Adipose tissue (tissue), 3 donors: ENCODE measurements around the gene USH1C. TPM values are rescaled to one million over a fixed set of nuclear protein-coding genes. Genes with fewer than 3 reads are reported as not detected.

Experiments used
- H3K27ac ChIP-seq: one replicate; pipeline ENCODE4 v1.5.1; 2013; ENCODE audit warnings: low read depth, low read length
- WGBS, 3 donors: extraction: QIAGEN DNeasy Blood & Tissue Kit; methylation state at CpG; one replicate each; pipeline ENCODE4 v1.1.7; 2013; 5-methylcytosine and 5-hydroxymethylcytosine counted together
- polyA plus RNA-seq, 3 donors: library from polyadenylated mRNA; stranded (reverse); fragments of 200-250 nt; gene quantifications; one replicate each; pipeline ENCODE4 v1.2.3, GENCODE V29; 2013
- donor health status: healthy with polysubstance abuse.
- donor health status: Bipolar disorder and iron deficiency.
- donor health status: healthy.

USH1C gene
- polyA plus RNA-seq, 3 donors = 0.67 to 1.8 (median 1.4) TPM

DNA sequence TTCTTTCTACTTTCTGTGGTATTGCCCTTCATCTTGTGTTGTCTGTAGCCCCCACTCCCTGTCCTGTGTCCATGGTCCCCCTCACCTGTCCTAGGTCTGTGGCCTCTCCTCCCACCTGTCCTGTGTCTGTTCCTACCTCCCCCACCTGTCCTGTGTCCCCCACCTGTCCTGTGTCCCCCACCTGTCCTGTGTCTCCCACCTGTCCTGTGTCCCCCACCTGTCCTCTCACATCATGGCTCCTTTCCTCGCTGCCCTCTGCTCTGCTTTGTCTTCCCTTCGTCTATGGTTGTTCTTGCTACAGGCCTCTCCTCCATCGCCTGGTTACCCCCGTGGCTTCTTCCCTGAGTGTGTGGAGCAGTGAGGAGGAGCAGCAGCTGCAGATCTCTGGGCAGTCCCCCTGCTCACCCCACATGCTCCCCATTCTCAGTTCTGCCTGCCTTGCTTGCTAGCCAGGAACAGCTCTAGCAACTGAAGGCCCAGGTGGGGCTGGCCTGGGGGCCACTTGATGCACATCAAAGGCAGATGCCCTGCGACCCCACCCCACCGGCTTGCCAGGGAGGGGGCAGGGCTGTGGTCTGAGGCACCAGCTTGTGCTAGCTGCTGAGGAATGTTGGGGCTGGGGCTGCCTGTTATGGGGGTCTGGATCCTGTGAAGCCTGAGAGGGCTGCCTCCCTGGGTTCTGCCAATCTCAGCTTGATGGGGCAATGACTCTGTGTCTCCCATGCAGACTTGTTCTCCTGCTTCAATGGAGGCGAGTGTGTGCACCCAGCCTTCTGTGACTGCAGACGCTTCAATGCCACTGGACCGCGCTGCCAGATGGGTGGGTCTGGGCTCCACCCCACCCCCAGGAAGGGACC lies 8.4 kb upstream of the USH1C start:
- WGBS, 3 donors = 85 to 86% (median 86%) methylated on average over 10 of the region's 10 CpGs
- no peak overlapping the region for H3K27ac ChIP-seq

DNA sequence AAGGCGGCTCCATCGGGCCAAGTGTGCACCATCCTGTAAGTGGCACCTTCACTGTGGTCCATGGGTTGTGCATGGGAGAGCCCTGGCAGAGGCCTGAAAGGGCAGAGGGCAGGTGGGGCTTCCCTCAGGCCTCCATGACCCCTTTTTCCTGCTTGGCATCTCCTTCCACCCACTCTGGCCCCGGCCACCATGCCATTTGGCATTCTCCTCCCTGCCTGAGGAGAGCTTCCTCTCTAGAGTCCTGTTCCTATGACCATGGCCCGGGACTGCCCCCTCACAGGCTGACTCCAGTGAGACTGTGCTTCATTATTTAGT lies 7.8 kb upstream of the USH1C start:
- no peak overlapping the region for H3K27ac ChIP-seq
- WGBS, 3 donors = 78 to 86% (median 85%) methylated on average over 4 of the region's 4 CpGs

DNA sequence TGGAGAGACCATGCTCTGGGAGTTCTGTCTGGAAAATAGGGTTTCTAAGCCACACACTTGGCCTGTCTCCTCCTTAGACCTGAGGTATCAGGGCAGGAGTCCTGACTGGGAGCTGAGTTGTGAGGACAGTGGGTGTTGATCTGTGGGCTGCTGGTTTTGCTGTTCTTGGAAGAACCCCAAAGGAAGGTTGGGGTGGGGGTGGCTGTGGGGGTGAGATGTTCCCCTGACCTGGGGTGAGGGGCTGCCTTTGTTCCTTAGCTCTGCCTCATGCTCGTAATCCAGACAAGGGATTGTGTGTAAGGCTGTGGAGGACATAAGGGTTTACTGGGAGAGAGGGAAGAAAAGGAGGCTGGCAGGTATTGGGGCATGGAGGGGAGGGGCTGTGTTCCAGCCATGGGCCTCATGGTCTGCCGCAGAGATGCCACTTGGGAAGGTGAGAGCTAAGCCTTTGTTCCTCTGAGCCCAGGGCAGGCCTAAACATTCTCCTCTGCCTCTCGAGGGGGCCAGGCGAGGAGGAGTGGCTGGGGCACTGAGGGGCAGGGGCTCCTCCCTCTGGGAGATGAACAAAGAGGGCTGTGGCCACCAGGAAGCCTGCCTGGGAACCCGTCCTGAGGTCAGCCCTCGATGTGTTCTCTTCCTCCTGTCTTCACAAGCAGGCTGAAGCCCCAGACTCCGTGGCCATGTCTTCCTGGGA lies 7.3 kb upstream of the USH1C start:
- H3K27ac ChIP-seq = no peak overlapping the region
- WGBS, 3 donors = 50 to 69% (median 64%) methylated on average over 7 of the region's 7 CpGs

DNA sequence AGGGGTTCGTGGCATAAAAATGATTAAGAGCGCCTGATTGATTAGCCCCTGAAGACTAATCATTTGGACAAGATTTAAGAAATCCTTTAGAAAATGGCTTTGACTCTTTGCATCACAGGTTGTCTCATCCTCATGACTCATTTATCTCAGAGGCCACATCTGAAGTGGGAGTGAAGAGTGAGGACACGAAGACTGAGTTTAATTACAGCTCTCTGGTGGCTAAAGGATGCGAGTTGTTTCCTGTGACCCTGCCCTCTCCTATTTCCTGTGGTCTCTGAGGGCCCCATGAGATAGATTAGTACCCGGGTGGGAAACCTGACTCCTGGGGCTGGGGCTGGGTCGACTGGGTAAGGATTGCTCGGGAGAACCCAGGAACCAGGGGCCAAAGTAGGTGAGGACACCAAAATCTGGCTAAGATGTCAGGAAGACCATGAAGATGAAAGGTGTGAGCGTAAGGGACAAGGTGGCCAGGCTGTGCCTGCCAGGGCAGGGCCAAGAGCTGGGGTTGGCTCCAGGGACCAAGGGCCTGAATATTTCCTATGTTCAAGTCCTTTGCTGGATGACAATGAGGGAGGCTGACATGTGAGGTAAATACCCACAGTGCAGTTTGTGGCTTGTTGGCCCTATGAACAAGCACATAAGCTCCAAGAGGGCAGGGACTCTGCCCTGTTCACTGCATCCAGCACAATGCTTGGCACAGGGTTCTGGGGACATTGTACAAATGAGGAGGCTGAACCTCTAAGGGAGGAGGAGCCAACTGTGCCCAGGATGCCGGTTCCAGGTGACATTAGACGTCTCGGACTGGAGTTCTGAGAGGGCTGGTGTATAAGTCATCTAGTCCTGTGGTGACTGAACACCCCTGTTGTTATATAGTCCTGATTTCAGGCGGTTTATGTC lies 6.5 kb upstream of the USH1C start:
- no peak overlapping the region for H3K27ac ChIP-seq

DNA sequence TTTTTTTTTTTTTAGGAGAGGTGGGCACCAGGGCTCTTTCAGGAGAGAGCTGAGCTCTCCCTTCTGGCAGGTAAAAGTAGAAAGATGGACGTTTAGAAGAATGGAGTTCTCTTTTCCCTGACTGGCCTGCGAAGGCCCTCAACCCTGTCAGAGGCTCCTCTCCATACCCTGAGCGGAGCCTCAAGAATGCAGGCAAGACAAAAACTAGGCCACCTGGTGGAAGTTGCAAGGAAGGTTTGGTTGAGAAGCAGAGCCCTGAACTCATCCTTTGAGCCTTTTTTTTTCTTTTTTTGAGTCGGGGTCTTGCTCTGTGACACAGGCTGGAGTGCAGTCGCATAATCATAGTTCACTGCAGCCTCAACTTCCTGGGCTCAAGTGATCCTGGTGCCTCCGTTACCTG lies 4.2 kb upstream of the USH1C start:
- no peak overlapping the region for H3K27ac ChIP-seq
- 73 to 80% (median 78%) methylated on average over 6 of the region's 6 CpGs for WGBS, 3 donors

More for the DNA sequence above, 6.5 kb upstream of the USH1C start:
- 55 to 67% (median 56%) methylated on average over 12 of the region's 12 CpGs for WGBS, 3 donors

DNA sequence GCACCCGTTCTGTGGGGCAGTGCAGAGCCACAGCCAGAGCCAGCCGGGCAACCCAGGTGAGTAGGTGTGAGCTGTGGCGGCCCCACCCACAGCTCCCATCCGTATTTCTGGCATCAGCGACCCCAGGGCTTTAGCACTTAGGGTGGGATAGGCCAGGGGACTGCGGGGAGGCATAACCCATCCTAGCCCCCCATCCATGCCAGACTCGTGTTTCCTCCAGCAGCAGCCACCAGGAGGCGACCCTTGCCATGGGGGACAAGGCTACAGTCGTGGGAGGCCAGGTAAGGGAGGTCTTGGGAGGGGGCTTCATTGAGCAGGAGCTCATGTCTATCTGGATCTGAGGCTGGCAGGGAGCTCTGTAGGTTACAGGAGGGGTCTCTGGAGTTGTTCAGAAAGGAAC lies 3.7 kb upstream of the USH1C start:
- WGBS, 3 donors = 53 to 58% (median 56%) methylated on average over 9 of the region's 9 CpGs
- H3K27ac ChIP-seq = no peak overlapping the region

DNA sequence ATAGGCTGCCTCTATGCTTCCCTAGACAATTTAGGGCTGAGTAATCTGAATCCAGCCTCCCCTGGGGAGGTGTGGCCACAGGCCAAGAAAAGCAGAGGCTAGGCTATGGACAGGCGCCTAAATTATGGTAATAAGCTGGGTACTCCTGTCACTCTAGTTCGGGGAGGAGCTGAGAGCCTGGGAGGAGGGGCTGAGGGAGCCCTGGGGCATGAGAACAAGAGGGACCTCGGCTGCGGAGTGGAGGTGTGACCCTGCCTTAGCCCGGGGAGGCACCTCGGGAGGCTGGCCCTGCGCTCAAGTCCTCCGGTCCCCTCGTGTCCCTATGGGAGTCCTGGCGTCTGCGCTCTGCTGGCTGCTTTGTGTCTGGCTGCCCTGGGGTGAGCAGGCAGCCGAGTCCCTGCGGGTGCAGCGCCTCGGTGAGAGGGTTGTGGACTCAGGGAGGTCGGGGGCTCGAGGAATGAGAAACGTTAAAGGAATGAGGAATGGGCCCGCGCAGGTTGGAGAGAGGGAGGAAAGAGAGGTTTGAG lies 2.9 kb upstream of the USH1C start, which contains the start of gene OTOG:
OTOG (plus strand) TSS at position 209 of the 527 bp plus-strand sequence; CDS start at position 323, 114 bp downstream.
- no peak within 1 kb of the TSS for H3K27ac ChIP-seq
- 8 to 16% (median 12%) methylated on average over 19 to 20 of the region's 20 CpGs for WGBS, 3 donors

DNA sequence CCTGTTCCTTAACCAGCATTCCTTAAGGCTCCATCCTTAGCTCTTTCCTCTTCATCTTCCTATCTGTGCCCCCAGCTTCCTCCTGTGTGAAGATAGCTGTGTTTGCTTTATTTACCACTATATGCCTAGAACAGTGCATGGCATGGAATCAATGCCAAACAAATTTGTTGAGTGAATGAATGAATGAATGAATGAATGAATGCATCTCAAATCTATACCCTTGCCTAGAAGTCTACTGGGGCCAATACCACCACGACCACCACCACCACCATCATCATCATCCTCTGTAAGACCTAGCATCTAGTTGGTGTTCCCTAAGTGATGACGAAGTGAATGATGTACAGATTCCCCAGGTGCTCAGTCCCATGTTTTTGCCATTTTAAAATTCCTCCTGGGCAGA lies 2.0 kb upstream of the USH1C start:
- H3K27ac ChIP-seq = no peak overlapping the region
- WGBS, 3 donors = 78 to 86% (median 86%) methylated on average over 2 of the region's 2 CpGs

DNA sequence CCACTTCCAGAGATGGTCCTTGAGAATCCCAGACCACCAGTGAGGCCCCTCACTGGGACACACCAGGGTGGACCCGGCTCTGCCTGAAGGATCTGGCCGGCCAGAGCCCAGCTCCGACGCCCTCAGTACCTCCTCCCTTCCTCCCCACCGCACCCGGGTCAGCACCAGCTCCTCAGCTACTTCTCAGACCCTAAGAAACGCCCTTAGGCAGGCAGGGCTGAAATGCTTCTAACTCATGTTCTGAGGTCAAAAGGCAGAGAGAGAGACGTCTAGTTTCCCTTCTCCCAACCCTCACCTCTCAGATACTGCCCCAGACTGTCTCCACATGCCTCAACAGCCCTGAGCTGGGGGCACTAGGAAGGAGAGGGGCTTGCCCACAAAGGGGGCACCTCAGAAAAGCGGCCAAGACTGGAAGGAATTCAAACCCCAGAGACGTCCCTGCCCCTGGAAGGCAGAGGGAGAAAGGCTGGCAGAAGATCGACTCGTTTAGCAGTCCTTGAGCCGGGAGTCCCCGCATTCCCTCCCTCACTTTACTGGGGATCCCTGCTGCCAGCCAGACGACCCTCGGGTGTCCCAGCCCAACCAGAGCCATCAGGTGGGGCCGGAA lies 539 bp downstream of the USH1C start:
- H3K27ac ChIP-seq = no peak overlapping the region
- 28 to 46% (median 41%) methylated on average over 17 of the region's 17 CpGs for WGBS, 3 donors

DNA sequence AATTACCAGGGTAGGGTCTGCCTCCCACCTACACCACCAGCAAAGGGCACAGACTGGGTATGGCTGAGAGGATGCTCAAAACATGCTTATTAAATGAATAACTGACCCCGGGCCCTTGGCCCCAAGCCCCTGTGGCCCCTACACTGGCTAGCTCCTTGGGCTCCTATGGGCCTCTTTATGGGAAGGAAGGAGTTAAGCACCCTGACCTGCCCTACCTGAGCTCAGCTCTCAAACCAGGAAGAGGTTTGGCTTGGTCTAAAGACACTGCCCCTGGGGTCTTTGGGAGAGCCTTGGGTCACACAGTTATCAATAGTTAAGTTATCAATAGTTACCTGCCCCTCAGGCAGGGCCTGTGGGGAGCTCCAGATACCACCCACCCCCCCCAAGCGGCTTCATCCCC lies 1.2 kb downstream of the USH1C start:
- 77 to 89% (median 85%) methylated on average over 2 of the region's 2 CpGs for WGBS, 3 donors
- H3K27ac ChIP-seq = no peak overlapping the region

DNA sequence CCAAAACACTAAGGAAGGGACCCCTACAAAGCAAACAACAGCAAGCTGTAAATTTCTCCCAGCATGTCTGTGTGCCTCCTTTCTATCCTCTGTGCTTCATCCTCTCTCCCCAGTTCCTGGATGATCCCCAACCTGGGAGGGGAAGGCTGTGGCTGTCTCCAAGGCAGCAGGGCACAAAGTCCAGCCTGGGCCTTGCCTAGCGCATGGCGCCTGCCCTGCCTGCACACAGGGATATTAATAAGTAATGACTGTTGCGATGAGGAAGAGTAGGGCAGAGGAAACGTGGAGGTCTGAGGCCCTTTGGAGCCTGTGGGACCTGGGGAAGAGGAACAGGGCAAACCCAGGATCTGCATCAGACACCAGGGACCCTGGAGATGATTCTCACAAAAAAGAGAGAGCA lies 2.0 kb downstream of the USH1C start:
- H3K27ac ChIP-seq = no peak overlapping the region
- 39 to 83% (median 78%) methylated on average over 4 of the region's 4 CpGs for WGBS, 3 donors

DNA sequence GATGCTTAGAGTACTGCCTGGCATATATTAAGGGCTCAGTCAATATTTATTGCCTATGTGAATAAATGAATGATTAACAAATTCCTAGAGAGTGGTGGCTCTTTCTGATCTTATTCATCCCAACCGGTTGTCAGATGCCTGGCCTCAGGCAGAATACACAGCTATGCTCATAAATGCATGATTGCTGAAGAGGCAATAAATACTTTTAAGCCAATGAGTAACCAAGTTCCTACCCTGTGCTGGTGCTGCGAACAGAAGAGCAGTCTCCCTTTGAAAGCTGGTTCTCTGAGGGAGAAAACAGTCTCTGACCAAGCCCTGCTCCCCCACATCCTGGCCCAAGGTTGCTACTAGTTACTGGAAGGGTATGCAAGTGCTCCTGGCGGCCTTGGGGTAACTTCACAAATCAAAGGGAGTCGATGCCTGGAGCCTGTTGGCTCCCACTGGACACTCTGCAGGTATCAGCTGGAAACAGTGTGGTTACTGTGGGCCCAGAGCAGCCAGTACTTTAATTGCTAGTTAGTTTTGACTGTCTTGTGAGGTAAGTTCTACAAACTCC lies 2.8 kb downstream of the USH1C start:
- no peak overlapping the region for H3K27ac ChIP-seq
- WGBS, 3 donors = 66 to 87% (median 80%) methylated on average over 4 of the region's 4 CpGs

DNA sequence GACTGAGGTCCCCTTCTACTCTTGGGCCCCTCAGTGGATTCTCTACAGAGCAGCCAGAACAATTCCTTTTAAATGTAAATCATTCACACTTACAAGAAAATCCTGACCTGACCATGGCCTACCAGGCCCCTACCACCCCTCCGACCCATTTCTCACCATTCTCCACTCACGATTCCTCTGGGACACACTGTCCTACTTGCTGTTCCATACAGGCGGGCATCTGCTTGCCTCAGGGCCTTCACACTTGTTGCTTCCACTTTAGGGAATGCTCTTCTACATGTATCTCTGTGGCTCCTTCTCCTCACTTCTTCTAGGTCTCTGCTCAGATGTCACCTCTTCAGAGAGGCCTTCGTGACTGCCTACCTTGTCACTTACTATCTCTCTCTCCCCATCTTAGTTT lies 3.4 kb downstream of the USH1C start:
- 90% methylated on average over 4 of the region's 4 CpGs for WGBS, 3 donors
- H3K27ac ChIP-seq = no peak overlapping the region

DNA sequence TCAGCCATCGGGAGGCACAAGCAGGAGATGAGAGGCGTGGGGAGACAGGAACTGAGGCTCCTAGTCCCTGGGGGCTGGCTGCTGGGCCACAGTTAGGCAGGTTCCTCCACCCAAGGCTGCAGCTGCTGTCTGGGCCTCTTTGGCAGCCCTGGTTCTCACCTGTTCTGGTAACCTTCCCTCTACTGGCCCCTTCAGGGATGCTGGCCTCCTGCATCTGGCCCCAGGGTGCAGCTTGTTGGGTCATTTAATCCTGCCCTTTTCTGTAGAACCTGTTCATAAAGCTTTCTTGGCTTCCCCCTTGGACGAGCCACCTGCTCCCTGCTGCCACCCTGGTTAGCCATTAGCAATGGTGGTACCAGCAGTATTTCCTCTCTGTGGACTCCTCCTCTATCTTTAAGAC lies 5.5 kb downstream of the USH1C start:
- no peak overlapping the region for H3K27ac ChIP-seq
- 65 to 77% (median 70%) methylated on average over 3 of the region's 3 CpGs for WGBS, 3 donors

DNA sequence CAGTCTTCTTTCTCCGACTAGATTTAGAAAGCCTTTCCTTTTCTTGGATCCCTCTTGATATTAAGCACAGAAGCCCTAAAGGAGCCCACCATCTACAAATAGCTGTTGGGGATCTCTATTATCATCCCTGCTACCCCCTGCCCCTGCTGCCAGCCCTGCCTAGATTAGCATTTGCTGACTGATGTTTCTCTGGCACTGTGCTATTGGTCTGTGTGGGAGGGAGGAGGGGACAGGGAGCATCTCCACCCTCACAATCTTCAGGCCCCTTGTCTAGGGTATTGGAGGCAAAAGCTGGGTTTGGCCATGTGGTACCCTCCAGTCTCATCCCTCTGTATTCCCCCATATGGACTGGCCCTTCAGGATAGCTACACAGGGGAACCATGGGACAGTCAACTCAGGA lies 6.2 kb downstream of the USH1C start:
- H3K27ac ChIP-seq = no peak overlapping the region
- WGBS, 3 donors = 96 to 100% (median 97%) methylated on average over 1 of the region's 1 CpG

DNA sequence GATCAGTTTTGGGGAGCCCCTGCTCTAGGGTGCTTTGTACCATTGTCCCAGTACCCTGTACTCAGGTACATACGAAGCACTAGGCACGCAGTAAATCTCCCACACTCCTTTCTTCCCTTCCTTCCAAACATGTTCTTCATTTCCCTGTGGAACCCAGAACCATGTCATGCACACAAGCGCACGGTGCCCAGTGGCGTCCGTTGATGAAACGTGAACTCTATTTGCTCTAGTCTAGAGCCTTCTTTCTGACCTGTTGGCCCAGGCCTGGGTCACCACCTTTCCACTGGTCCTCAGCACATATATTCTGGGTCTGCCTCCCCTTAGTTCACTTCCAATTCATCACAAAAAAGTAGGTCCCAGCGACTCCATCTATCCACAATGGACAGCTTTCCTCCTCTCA lies 7.0 kb downstream of the USH1C start:
- H3K27ac ChIP-seq = no peak overlapping the region
- WGBS, 3 donors = 87 to 90% (median 88%) methylated on average over 8 of the region's 8 CpGs

DNA sequence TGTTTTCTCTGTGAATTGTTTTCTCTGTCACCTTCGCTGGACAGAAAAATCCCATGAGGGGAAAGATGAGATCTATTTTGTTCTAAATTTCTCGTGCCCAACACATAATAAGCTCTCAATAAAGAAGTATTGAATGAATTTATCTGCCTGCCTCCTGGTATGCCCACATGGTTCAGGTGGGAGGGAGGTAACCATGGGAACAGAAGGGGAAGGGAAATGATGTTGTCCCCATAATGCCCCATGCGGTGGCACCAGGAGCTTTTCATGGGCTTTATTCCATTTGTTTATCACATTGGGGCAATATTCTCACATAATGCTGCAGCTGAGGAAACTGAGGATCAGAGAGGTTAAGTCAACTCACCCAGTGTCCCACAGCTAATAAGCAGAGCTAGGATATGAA lies 8.7 kb downstream of the USH1C start:
- 83 to 91% (median 83%) methylated on average over 3 of the region's 3 CpGs for WGBS, 3 donors
- no peak overlapping the region for H3K27ac ChIP-seq

DNA sequence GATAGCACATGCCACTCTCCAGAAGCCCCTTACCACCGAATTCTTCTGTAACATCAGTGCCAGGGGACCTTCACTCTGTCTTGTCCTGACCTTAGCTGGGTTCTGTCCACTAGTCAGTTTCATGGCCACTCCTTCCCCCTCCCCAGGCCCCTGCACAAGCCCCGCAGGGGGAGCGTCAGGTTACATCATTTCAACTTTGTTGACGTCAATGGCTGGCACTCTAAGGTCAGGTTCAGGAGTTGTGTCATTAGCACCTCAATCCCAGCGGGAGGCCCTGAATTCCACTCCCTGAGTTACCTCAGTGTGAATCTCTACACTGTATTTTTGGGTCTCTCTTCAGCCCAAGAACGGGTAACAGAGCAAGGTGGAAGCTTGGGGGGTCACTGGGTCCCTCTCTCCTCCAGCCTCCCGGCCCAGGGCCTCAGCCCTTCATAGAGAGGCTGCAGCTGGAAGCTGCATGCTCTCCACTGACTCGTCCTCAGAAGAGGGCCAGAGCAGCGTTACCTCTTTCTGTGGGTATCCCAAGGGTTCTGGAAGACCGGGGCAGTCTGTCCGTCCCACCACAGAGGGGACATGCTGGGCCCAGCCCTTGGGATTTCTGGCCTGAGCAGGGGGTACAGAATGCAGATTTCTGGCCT lies 10.3 kb downstream of the USH1C start:
- no peak overlapping the region for H3K27ac ChIP-seq
- WGBS, 3 donors = 70 to 82% (median 75%) methylated on average over 11 of the region's 11 CpGs
